SKM-1 treated with dmso at 0.1 percent for 144 hours (cell line): Measurements from ENCODE around the gene TTLL4.

Source experiments
- DNase-seq: peaks from one replicate; lab custom pipeline; 2025; ENCODE audit not compliant: unreplicated experiment; lab: John Stamatoyannopoulos, UW

TTLL4 gene, protein sequence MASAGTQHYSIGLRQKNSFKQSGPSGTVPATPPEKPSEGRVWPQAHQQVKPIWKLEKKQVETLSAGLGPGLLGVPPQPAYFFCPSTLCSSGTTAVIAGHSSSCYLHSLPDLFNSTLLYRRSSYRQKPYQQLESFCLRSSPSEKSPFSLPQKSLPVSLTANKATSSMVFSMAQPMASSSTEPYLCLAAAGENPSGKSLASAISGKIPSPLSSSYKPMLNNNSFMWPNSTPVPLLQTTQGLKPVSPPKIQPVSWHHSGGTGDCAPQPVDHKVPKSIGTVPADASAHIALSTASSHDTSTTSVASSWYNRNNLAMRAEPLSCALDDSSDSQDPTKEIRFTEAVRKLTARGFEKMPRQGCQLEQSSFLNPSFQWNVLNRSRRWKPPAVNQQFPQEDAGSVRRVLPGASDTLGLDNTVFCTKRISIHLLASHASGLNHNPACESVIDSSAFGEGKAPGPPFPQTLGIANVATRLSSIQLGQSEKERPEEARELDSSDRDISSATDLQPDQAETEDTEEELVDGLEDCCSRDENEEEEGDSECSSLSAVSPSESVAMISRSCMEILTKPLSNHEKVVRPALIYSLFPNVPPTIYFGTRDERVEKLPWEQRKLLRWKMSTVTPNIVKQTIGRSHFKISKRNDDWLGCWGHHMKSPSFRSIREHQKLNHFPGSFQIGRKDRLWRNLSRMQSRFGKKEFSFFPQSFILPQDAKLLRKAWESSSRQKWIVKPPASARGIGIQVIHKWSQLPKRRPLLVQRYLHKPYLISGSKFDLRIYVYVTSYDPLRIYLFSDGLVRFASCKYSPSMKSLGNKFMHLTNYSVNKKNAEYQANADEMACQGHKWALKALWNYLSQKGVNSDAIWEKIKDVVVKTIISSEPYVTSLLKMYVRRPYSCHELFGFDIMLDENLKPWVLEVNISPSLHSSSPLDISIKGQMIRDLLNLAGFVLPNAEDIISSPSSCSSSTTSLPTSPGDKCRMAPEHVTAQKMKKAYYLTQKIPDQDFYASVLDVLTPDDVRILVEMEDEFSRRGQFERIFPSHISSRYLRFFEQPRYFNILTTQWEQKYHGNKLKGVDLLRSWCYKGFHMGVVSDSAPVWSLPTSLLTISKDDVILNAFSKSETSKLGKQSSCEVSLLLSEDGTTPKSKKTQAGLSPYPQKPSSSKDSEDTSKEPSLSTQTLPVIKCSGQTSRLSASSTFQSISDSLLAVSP

DNA sequence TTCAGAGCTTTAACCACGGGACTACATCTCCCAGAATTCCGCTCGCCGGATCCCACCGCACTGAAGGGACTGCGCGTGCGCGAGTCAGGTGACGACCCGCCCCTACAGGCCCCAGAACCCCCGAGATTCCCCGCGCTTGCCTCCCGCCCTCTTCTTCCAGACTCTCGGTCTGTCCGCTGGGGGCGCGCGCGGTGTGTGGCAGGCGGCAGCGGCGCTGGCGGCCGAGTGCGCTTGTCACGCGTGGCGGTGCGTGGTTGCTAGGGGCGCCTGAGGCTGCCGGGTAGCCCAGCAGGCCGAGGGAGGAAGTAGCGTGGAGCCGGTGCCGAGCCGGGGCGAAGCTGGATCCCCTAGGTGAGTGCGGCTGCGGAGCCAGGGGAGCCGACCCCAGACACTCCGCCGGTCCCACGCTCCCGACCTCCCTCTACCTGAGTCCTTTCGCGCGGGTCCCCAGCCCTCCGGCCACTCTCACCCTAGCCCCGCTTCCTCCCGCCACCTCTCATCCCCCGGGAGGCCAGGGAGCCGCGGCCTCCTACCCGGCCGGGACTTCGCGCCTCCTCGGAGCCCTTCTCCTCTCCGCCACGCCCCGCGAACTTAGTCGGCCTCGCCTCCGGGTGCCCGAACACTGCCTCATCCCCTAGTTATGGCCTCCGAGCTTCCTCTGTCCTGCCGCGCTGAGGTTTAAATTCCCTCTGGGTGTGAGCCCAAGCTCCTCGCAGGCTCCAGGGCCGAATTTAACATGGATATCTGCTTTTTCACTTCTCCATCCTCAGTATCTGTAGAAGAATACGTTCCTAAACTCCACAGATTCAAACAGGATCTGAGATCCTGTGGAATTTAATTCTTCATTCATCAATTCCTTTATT lies at the start of gene TTLL4:
Gene TTLL4, plus strand, starts transcription at position 149 of the 863 bp plus-strand sequence. CDS start 26,842 bp downstream, outside the sequence.
- DNase-seq = peak; percentile 96

DNA sequence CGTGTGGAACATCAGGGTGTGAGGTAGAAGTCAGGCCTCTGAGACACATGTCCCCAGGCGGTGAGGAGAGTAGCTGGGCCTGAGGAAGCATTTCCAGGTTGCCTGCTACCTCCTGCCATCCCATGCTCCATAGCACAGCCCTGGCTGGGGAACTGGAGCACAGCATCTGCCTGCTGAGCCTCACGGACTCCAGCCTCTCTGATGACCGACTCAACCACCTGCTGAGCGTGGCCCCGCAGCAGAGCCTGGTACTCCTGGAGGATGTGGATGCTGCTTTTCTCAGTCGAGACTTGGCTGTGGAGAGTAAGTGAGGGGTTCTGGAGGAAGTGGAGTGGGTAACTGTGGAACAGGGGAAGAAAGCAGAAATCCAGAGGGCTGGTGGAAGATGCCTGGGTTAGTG lies 48.3 kb upstream of the TTLL4 start:
- DNase-seq = no peak

DNA sequence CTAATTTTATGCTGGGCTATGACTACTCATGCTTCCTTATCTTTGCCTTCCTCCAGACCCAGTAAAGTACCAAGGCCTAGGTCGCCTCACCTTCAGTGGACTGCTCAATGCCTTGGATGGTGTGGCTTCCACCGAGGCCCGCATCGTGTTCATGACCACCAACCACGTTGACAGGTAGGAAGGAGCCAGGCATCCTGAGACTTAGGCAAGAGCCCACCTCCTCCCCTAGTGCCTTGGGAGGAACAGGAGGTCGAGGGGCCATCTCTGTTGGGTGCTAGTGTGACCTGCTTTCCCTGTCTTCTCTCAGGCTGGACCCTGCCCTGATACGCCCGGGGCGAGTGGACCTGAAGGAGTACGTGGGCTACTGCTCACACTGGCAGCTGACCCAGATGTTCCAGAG lies 47.8 kb upstream of the TTLL4 start:
- no peak for DNase-seq

DNA sequence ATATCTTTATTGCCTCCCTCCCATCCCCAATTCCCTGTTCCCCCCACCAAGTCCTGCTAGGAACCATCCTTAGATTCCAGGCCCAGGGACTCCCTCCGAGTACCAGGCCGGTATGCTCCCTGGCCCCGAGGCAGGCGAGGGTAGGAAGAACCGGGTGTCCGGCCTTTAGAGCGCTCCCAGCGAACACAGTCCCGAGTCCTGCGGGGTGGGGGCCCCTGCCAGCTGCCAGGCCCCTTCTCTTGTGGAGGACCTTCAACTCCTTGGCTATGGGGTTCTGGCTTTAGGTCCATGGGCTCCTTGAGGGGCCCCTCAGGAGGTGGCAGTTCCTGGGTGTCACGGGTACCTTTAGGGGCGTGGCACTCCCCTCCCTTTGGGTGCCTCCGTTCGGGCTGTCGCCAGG lies 46.7 kb upstream of the TTLL4 start:
- DNase-seq = no peak

DNA sequence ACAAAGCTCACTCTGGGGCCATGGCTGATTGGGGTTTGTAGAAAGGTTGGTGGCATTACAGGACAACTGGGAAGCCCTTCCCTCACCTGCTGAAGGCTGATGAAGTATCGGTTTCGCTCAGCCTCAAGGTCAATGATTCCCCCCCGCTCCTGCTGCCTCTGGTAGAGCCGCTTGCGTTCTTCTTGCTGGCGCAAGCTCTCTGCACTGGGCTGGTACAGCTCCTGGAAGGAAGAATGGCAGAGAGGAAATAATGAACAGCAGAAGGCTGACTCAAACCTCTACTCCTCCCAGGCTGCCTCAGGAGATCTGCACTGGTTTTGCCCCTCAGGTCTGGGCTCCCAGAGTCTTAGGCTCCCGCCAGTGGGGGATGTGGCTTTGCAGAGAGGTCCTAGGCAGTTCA lies 46.0 kb upstream of the TTLL4 start:
- DNase-seq = no peak

DNA sequence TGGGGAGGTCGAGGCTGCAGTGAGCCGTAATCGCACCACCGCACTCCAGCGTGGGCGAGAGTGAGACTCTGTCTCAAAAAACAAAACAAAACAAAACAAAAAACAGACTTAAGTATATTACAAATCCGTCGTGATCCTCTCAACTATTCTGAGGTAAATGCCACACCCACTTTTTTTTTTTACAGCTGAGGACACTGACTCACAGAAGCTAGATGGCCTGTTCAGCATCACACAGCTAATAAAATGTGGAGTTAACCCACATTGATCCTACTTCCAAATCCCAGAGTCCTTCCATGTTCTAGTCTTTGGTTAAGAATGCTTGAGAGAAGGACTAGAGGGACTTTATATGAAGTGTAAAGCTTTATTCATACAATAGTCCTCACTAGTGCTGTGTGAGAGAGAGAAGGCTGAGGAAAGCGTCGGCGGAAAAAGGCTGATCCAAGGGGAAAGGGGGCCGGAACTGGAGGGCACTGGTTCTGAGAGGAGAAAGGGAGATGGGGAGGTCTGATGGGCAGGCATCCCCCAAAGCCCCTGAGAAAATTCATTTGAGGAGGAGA lies 39.5 kb upstream of the TTLL4 start:
- no peak for DNase-seq

DNA sequence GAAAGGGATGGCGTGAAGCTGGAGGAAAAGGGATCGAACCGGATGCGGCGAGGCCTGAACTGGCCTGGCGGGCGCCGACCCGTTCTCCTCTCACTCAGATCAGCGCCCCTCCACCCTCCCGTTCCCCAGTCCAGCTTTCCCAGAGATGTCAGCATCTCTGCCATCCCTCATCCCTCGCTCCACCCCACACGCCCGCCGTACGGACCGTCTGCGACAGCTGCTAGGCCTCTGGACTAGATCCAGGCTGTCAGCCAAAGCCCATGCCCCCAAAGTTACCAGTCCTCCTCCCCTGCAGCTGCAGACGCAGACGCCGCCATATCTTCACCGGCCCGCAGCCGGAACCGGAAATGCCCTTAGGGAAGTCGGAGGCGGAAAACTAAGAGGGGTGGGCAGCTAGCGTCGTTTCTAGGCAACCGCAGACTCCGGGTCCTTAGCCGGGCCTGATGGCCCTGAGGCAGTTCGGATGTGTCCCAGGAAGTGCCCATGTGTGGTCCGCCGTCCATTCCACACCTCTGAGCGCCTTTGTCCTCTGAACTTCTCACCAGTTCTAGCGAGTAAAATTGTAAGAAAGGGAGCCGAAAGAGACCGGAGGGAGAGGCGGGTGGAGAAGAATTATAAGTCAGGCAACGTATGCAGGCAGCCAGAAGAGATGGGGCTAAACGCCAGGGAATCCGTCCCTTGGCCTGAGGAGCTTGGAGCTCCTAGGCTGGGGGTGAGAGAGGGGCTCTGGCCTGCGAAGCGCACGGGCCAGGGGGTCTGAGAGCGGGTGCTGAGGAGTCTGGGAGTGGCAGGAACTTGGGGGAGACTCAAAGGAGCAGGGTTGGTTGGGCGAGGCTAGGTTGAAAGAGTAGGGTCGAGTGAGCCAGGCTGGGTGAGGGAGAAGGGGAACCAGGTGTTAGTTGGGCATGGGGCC lies 38.7 kb upstream of the TTLL4 start, which contains the start of the genes RNF25 and STK36:
Gene RNF25, minus strand, starts transcription at position 349 of the 913 bp plus-strand sequence. Its CDS starts 32 bp downstream, at position 317.
Gene STK36, plus strand, starts transcription at position 433 of the 913 bp plus-strand sequence. CDS start 744 bp downstream, outside the sequence.
- DNase-seq = peak; percentile 77

DNA sequence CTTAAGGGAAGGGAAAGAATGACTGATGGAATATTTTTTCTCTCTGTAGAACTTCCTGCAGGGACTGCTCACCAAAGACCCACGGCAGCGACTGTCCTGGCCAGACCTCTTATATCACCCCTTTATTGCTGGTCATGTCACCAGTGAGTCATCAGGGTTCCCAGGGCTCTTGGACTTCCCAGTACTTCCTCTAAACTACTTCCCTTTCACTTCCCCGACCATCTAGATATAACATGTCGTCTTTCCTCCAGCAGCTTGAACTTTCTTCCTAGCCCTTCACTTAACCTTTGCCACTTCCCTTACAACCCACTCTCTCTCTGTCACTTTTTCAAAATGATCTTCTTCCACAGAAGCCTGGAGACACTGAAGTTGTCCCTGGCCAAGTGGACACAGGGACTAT lies 31.5 kb upstream of the TTLL4 start:
- DNase-seq = peak; percentile 79

DNA sequence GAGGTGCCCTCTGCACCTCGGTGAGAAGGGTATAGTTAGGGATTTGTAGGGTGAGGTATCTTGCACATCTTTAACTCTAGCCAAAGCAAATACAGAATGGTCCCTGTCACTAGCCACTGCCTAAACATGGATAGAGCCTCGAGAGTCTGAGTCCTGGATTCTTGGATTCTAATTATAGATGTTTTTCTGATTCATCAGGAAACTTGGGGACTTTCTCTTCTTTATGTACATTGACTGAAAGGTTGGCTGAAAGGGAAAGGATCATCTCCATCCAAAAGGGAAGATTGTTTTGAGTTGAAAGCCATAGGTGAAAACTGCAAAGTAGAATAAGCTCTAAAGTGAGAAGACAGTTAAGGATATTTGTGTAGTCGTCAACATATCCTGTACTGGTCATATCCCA lies 30.6 kb upstream of the TTLL4 start:
- DNase-seq = no peak

DNA sequence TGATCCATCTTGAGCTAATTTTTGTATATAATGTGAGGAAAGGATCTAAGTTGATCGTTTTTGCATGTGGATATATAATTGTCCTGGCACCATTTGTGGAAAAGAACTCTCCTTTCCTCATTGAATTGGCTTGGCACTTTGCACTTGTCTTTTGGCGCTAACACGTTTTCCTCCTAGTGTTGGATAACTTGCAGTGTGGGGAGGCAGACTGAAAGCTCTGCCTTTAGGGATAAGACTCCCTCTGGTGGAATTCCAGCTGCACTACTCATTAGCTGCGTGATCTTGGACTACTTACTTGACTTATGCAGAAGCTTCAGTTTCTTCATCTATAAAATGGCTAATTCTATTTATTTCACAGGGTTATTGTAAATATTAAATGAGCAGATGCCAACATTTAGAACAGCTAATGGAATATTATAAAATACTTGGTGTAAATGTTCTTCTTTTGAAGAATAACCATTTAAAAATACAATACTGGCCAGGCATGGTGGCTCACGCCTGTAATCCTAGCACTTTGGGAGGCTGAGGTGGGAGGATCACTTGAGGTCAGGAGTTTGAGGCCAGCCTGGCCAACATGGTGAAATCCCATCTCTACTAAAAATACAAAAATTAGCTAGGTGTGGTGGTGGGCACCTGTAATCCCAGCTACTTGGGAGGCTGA lies 23.1 kb upstream of the TTLL4 start:
- peak; percentile 83 for DNase-seq

DNA sequence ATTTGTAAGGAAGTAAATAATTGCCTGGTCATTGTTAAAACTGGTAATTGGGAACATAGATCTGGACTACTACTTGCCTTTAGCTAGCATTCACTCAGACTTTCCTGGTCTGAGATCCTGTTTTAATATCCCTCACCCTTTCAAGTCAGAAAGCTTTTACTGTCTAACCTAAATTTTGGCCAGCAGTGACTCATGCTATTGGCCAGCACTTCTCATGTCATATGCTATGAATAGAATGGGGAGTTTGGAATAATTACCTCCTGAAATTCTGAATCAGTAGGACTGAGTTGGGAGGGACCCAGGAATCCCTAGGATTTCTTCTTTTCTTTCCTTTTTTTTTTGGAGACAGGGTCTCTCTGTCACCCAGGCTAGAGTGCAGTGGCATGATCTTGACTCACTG lies 19.4 kb upstream of the TTLL4 start:
- DNase-seq = no peak

DNA sequence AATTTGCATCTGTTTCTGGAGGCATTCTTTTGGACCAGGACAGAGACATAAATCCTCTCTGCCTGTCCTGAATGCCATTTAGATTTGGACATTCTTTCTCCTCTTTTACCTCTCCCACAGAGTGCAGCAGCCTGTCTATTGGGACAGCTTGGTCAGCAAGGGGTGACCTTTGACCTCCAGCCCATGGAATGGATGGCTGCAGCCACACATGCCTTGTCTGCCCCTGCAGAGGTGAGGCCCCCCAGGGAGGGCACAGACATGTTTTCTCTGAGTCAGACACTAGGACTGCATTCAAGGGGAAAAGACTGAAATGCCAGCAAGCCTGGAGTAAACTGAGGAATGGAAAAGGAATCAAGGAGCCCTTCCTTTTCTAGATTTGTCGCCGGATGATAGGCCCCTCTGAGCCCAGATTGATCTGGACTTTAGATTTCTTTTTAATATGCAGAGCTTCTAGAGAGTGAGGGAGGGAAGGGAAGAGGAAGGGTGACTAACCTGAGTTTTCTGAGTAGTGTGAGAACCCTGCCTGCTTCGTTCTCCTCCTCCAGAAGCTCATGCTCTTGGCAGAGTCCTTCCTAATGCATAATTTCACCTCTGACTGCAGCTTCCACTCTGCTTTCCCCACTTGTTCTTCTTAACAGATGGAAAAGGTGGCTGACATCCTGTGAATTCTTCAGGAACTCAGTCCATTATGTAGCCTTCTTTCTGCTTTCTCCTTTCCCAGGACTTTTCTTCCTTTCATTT lies 16.1 kb upstream of the TTLL4 start:
- no peak for DNase-seq

DNA sequence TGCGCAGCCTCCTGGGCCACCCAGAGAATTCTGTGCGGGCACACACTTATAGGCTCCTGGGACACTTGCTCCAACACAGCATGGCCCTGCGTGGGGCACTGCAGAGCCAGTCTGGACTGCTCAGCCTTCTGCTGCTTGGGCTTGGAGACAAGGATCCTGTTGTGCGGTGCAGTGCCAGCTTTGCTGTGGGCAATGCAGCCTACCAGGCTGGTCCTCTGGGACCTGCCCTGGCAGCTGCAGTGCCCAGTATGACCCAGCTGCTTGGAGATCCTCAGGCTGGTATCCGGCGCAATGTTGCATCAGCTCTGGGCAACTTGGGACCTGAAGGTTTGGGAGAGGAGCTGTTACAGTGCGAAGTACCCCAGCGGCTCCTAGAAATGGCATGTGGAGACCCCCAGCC lies 11.8 kb upstream of the TTLL4 start:
- no peak for DNase-seq

DNA sequence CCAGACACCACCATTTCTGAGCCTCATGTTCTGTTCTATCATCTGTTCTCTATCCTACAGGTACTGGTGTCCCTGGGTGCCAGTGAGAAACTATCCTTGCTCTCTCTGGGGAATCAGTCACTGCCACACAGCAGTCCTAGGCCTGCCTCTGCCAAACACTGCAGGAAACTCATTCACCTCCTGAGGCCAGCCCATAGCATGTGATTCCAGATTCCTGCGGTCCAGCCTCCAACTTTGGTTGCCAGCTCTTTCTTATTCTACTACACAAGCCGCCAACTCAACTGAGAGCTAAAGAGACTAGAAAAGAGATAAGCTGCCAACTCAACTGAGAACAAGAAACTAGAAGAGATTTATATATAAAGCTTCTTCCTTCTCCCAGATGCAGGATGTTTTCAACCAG lies 8.8 kb upstream of the TTLL4 start:
- no peak for DNase-seq

DNA sequence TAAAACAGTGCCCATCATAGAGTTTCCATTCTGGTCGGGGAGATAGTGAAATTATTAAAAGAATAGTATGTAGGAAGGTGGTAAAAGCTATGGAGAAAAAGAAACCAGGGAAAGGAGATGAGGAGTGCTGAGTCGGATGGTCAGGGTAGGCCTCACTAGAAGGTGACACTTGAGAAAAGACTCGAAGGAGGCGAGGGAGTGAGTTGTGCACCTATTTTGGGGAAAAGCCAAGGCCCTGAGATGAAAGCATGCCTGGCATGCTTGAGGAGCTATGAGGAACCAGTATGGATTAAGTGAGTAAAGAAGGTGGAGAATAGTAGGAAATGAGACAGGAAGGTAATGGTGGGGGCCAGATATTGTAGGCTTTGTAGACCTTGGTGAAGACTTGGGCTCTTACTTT lies 7.3 kb upstream of the TTLL4 start:
- DNase-seq = no peak

DNA sequence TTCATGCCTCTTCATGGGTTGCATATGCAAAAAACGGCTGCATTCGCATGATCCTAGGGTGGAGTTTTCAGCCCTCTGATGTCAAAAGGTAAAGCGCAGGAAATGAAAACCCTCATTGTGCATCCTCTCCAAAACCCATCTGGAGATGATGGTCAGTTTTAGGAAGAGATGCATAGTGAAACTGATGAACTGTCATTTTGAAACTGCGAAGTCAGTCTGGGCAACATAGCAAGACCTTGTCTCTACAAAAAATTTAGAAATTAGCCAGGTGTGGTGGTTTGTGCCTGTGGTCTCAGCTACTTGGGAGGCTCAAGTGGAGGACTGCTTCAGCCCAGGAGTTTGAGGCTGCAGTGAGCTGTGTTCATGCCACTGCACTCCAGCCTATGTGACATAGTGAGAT lies 2.5 kb upstream of the TTLL4 start:
- DNase-seq = no peak

DNA sequence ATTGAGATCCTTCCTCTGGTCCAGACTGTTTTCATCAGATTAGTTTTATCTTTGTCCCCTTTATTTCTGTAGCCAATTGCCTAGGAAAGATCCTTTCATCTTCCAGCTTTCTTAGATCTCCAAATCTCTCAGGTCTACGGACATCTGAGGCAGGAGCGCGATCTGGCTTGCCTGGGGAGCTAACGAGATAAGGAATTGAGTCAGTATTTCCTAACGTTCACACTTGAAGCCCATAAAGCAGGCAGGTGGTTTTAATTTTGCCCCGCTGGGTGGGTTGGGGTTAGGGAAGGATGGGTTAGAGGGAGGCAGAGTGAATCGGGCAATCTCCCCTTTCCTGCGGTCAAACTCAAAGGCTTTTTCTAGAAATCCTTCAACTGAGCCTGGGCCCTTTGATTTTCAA lies 727 bp upstream of the TTLL4 start:
- no peak for DNase-seq

DNA sequence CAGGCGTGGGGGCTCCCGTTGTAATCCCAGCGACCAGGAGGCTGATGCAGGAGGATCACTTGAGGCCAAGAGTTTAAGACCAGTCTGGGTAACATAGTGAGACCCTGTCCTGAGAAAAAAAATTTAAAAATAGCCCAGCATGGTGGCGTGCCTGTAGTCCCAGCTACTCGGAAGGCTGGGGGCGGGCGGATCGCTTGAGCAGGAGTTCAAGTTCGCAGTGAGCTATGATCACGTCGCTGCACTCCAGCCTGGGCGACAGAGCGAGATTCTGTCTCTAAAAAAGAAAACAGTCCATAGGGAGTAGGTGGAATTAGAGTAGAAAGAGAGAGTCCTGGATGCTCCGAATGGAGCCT lies 325 bp upstream of the TTLL4 start:
- DNase-seq = no peak
